GM12878 (cell line): ENCODE data around the gene CETN2. TPM values are rescaled to one million over a fixed set of nuclear protein-coding genes. Genes with fewer than 3 reads are reported as not detected.

ENCODE experiments used
- BHLHE40 ChIP-seq, 2 experiments: fragments of 450-650 bp in 1 of 2; IDR thresholded peaks; 2 replicates each; pipeline ENCODE4 v1.6.1; 2011 to 2017; ENCODE audit warnings: low read depth in 2 of 2, borderline replicate concordance in 1 of 2, improper control_type of control experiment in 1 of 2, low read length in 1 of 2, mild to moderate bottlenecking in 1 of 2
- CTCF ChIP-seq, 3 experiments: IDR thresholded peaks in 2 of 3; conservative IDR thresholded peaks in 1 of 3; 2 replicates each; pipeline ENCODE4 v1.5.1; 2011; ENCODE audit warnings: low read depth in 3 of 3, low read length in 3 of 3, mild to moderate bottlenecking in 3 of 3, control low read depth in 2 of 3, moderate library complexity in 2 of 3, inconsistent platforms in 1 of 3, mixed read lengths in 1 of 3; ENCODE audit not compliant: control insufficient read depth in 2 of 3, insufficient read depth in 1 of 3; ENCODE audit errors: extremely low read depth in 1 of 3
- EGR1 ChIP-seq, 2 experiments: IDR thresholded peaks; 1 replicate in 1 of 2; 2 replicates in 1 of 2; pipeline ENCODE4 v1.6.1; 2011 to 2012; ENCODE audit warnings: low read depth in 2 of 2, low read length in 2 of 2, borderline replicate concordance in 1 of 2, mild to moderate bottlenecking in 1 of 2, moderate library complexity in 1 of 2
- ETV6 ChIP-seq, 2 experiments: fragments of 450-650 bp in 1 of 2; IDR thresholded peaks in 1 of 2; conservative IDR thresholded peaks in 1 of 2; 2 replicates each; pipeline ENCODE4 v1.6.1; 2014; ENCODE audit warnings: antibody characterized with exemption in 1 of 2, borderline replicate concordance in 1 of 2, low read depth in 1 of 2, mild to moderate bottlenecking in 1 of 2, moderate library complexity in 1 of 2
- HCFC1 ChIP-seq: fragments of 150-350 bp; IDR thresholded peaks from 2 replicates; pipeline ENCODE4 v1.6.1; 2014; ENCODE audit warnings: low read length
- KAT2A ChIP-seq: conservative IDR thresholded peaks from 2 replicates; pipeline ENCODE4 v1.6.1; 2011; ENCODE audit warnings: low read depth, low read length; ENCODE audit not compliant: control insufficient read depth
- NFIC ChIP-seq: IDR thresholded peaks from 2 replicates; pipeline ENCODE4 v1.6.1; 2012; ENCODE audit warnings: low read depth, mild to moderate bottlenecking, inconsistent platforms, low read length, moderate library complexity
- ZNF384 ChIP-seq: IDR thresholded peaks from 2 replicates; pipeline ENCODE4 v1.6.1; 2012; ENCODE audit warnings: low read depth, mild to moderate bottlenecking, low read length, improper control_type of control experiment, borderline replicate concordance
- ZZZ3 ChIP-seq: IDR thresholded peaks from 2 replicates; pipeline ENCODE4 v1.6.1; 2011; ENCODE audit warnings: low read depth; ENCODE audit not compliant: control insufficient read depth, insufficient read length
- polyA plus RNA-seq, 11 experiments: library from polyadenylated mRNA; depleted of rRNA in 4 of 11; unstranded in 6 of 11; stranded (reverse) in 5 of 11; fragments of >200 nt; fragmentation: Nextera tagmentation in 4 of 11; fragmentation: Illumina TruSeq in 1 of 11; extraction: Ambion mirVana in 4 of 11; extraction: Trizol in 1 of 11; gene quantifications; 1 replicate in 1 of 11; 2 replicates in 10 of 11; pipeline versions ENCODE4 v1.2.1 to v1.2.3, GENCODE V29; 2011 to 2016; ENCODE audit warnings: inconsistent platforms in 2 of 11, missing spikeins in 2 of 11, low read depth in 1 of 11
- total RNA-seq, 4 experiments: library from RNA; depleted of rRNA in 3 of 4; stranded (reverse); fragments of >200 nt in 3 of 4; fragmentation: Illumina TruSeq in 1 of 4; extraction: Trizol in 1 of 4; gene quantifications; 2 replicates each; pipeline versions ENCODE4 v1.2.1 to v1.2.3, GENCODE V29; 2013 to 2021
- TF ChIP-seq, protein P1 (sequence below): fragments of 450-650 bp; IDR thresholded peaks from 2 replicates; pipeline ENCODE4 v1.6.1; 2016; ENCODE audit warnings: mild to moderate bottlenecking
- TF ChIP-seq, protein P2 (sequence below): fragments of 150-350 bp; IDR thresholded peaks from 2 replicates; pipeline ENCODE4 v1.6.1; 2014; ENCODE audit warnings: mild to moderate bottlenecking, low read depth, low read length

The CETN2 gene
- total and polyA plus RNA-seq, 10 of the 15 experiments (the other 5 are each of a cell fraction or from before 2014, with no cell fraction given) = 12.0 to 30.3 (median 20.0) TPM

- TF ChIP-seq CTCF (IDR thresholded peaks at IDR 0.05 in 2 of 3, conservative IDR thresholded peaks at IDR 0.05 in 1 of 3; ENCODE audit: control insufficient read depth in 2 of 3, extremely low read depth in 1 of 3, insufficient read depth in 1 of 3, low read depth in 3 of 3, low read length in 3 of 3) = no peak
- TF ChIP-seq, protein P1, sequence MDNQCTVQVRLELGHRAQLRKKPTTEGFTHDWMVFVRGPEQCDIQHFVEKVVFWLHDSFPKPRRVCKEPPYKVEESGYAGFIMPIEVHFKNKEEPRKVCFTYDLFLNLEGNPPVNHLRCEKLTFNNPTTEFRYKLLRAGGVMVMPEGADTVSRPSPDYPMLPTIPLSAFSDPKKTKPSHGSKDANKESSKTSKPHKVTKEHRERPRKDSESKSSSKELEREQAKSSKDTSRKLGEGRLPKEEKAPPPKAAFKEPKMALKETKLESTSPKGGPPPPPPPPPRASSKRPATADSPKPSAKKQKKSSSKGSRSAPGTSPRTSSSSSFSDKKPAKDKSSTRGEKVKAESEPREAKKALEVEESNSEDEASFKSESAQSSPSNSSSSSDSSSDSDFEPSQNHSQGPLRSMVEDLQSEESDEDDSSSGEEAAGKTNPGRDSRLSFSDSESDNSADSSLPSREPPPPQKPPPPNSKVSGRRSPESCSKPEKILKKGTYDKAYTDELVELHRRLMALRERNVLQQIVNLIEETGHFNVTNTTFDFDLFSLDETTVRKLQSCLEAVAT = no peak
- TF ChIP-seq KAT2A = no peak
- no peak for TF ChIP-seq EGR1 (IDR thresholded peaks at IDR 0.05; ENCODE audit: borderline replicate concordance in 1 of 2, low read depth in 2 of 2, low read length in 2 of 2)
- TF ChIP-seq ETV6 (conservative IDR thresholded peaks at IDR 0.05 in 1 of 2, IDR thresholded peaks at IDR 0.05 in 1 of 2; ENCODE audit: borderline replicate concordance in 1 of 2, low read depth in 1 of 2) = no peak
- TF ChIP-seq, protein P2, sequence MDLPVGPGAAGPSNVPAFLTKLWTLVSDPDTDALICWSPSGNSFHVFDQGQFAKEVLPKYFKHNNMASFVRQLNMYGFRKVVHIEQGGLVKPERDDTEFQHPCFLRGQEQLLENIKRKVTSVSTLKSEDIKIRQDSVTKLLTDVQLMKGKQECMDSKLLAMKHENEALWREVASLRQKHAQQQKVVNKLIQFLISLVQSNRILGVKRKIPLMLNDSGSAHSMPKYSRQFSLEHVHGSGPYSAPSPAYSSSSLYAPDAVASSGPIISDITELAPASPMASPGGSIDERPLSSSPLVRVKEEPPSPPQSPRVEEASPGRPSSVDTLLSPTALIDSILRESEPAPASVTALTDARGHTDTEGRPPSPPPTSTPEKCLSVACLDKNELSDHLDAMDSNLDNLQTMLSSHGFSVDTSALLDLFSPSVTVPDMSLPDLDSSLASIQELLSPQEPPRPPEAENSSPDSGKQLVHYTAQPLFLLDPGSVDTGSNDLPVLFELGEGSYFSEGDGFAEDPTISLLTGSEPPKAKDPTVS = no peak
- TF ChIP-seq ZNF384 = no peak
- no peak for TF ChIP-seq HCFC1
- no peak for TF ChIP-seq ZZZ3
- 0 out of 4 replicates have a peak, but pooled peaks of 1 of the 2 experiments have one; percentile 38 for TF ChIP-seq BHLHE40 (IDR thresholded peaks at IDR 0.05; ENCODE audit: borderline replicate concordance in 1 of 2, low read depth in 2 of 2, low read length in 1 of 2)
- TF ChIP-seq NFIC = no peak
Measured at GRCh38 chrX:152830312-152831305, at the start of gene CETN2, which contains the start of gene NSDHL (continued).
